Psoas muscle (tissue), 8 donors: ENCODE data around the gene CABLES1. TPM values are rescaled to one million over a fixed set of nuclear protein-coding genes. Genes with fewer than 3 reads are reported as not detected.

Experiments
- ATAC-seq, 4 donors: fragments of 200-7000 bp; cut with Tn5 transposase; one replicate each; pipeline ENCODE4 v1.9.1; 2020; ENCODE audit warnings: moderate library complexity in 3 of 4, mild to moderate bottlenecking in 2 of 4
- DNase-seq, 2 donors: peaks; one replicate each; pipeline ENCODE4 v3.0.0-alpha.2; 2020
- H3K27ac ChIP-seq: fragments of 200-600 bp; one replicate; pipeline ENCODE4 v1.8.0; 2022
- H3K27me3 ChIP-seq, 3 donors: fragments of 200-600 bp in 1 of 3; one replicate each; pipeline versions ENCODE4 v1.6.1 to v1.8.0; 2013 to 2022; ENCODE audit warnings: low read length in 2 of 3, mild to moderate bottlenecking in 2 of 3, moderate library complexity in 1 of 3; ENCODE audit not compliant: insufficient read depth in 3 of 3
- H3K36me3 ChIP-seq, 2 donors: fragments of 200-600 bp in 1 of 2; one replicate each; pipeline versions ENCODE4 v1.6.1 to v1.8.0; 2013 to 2022; ENCODE audit warnings: low read depth in 1 of 2, mild to moderate bottlenecking in 1 of 2, moderate library complexity in 1 of 2; ENCODE audit not compliant: insufficient read depth in 1 of 2
- H3K4me1 ChIP-seq: fragments of 200-600 bp; one replicate; pipeline ENCODE4 v1.8.0; 2022
- H3K4me3 ChIP-seq: fragments of 200-600 bp; one replicate; pipeline ENCODE4 v1.8.0; 2022; ENCODE audit warnings: mild to moderate bottlenecking
- H3K9me3 ChIP-seq: fragments of 200-600 bp; one replicate; pipeline ENCODE4 v1.8.0; 2022
- CTCF ChIP-seq: fragments of 200-600 bp; IDR thresholded peaks from one replicate; pipeline ENCODE4 v1.8.0; 2022; ENCODE audit warnings: antibody characterized with exemption
- WGBS, 3 donors: extraction: QIAGEN DNeasy Blood & Tissue Kit; methylation state at CpG; one replicate each; pipeline versions ENCODE4 v1.1.6 to v1.1.7; 2013; 5-methylcytosine and 5-hydroxymethylcytosine counted together
- intact Hi-C, 2 donors: fragments of 100-400 bp; cut with DNase I; formaldehyde crosslinking; loops; one replicate each; pipeline versions ENCODE4 v1.11.0 to v1.14.2; 2022
- polyA plus RNA-seq, 3 donors: library from polyadenylated mRNA; stranded (reverse); fragments of 200-250 nt; gene quantifications; one replicate each; pipeline ENCODE4 v1.2.3, GENCODE V29; 2013
- total RNA-seq, 4 donors: library from RNA; stranded (reverse); fragmentation: NEBNext Ultra II Directional in 2 of 4; extraction: Animal tissue kit (Norgen Biotek cat#: 25700) in 2 of 4; gene quantifications; one replicate each; pipeline versions ENCODE4 v1.2.1 to v1.2.4, GENCODE V29; 2021 to 2023
- donor health status: healthy with polysubstance abuse.
- donor health status: DM: no; HTN: no; CAD: no; lungs with moderate emphysema.
- donor health status: Bipolar disorder and iron deficiency.
- donor health status: healthy.
- donor health status: DM: yes; HTN: yes; CAD: no.
- donor health status: DM: no; HTN: no; CAD: no.
- donor health status: DM: no; HTN: no; CAD: no.
- donor health status: DM: yes; HTN: yes; CAD: no.

The CABLES1 gene
- total and polyA plus RNA-seq, 7 donors = 0.42 to 1.5 (median 0.98) TPM

DNA sequence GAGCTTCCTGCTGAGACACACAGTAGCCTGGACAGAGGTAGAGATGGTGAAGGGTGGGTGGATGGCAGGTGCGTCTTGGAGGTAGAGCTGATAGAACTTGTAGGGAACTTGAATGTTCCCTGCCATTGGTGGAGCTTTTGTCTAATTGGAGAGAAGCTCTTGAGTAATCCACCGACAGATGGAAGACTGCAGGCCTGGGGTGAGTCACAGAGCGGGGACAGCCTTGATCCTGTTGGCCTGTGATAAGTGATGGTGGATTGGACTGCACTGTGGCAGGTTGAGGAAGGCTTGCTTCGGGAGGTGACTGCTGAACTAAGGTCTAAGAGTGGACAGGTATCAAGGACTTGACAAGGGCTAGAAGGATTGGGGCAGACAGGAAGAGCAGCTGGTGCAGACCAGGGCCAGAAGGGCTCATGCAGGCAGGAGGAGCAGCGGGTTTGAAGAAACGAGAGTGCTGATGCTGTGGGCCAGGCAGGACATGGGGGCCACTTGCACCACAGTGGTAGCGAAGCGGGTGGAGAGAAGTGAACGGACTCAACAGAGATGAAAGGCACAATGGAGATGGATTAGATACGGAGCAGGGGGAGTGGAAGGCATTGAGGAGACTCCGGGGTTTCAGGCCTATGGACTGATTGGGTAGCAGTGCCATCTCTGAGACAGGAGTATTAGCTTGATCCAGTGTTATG lies 16.3 kb downstream of the CABLES1 start:
- 96 to 98% (median 97%) methylated on average over 11 of the region's 11 CpGs for WGBS, 3 donors
- Histone ChIP-seq H3K27ac (no peak overlapping the region), H3K27me3 (no peaks in the 10 kb centered on the region), H3K9me3 (no peaks in the 10 kb centered on the region), H3K36me3 (no peaks in the 10 kb centered on the region), H3K4me3 (no peak overlapping the region), H3K4me1 (no peaks in the 10 kb centered on the region)
- DNase-seq (no peak), ATAC-seq (no peak)
- intact Hi-C loops = no loop called here
- TF ChIP-seq CTCF = no peak

DNA sequence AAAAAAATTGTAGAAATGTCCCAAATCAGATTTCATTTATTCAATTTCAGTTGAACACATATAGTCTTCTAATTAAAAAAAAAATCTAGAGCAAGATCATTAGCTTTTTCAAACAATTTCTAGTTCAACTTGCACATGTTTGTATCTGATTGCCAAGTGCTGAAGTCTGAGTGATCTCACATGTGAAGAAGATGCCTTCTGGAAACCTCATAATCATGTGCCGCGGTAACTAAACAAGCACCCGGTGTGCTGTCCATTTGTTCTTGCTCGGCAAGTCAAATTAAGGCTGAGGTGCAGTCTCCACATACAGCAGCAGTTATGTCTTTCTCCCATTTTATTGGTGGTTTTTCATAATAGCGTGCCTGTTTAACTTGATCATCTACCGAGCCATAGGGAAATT lies 18.7 kb downstream of the CABLES1 start:
- no peaks in the 10 kb centered on the region for H3K4me1 ChIP-seq
- no peak for DNase-seq
- no peak for TF ChIP-seq CTCF
- no peak for ATAC-seq
- no peak overlapping the region for H3K27ac ChIP-seq
- no peaks in the 10 kb centered on the region for H3K27me3 ChIP-seq
- WGBS, 3 donors = 60 to 77% (median 60%) methylated on average over 6 of the region's 6 CpGs
- H3K9me3 ChIP-seq = no peaks in the 10 kb centered on the region
- no peak overlapping the region for H3K4me3 ChIP-seq
- intact Hi-C loops = no loop called here
- H3K36me3 ChIP-seq = no peaks in the 10 kb centered on the region

- Histone ChIP-seq H3K9me3 (no peaks in the 10 kb centered on the region), H3K36me3 (no peaks in the 10 kb centered on the region), H3K27me3 (no peaks in the 10 kb centered on the region), H3K4me3 (no peak overlapping the region), H3K4me1 (no peaks in the 10 kb centered on the region), H3K27ac (no peak overlapping the region)
- TF ChIP-seq CTCF = no peak
- intact Hi-C loops = no loop called here
- 82 to 87% (median 85%) methylated on average over 5 of the region's 5 CpGs for WGBS, 3 donors
- DNase-seq (no peak), ATAC-seq (no peak)
Observed at GRCh38 chr18:23154823-23155500, 19.7 kb downstream of the CABLES1 start.

DNA sequence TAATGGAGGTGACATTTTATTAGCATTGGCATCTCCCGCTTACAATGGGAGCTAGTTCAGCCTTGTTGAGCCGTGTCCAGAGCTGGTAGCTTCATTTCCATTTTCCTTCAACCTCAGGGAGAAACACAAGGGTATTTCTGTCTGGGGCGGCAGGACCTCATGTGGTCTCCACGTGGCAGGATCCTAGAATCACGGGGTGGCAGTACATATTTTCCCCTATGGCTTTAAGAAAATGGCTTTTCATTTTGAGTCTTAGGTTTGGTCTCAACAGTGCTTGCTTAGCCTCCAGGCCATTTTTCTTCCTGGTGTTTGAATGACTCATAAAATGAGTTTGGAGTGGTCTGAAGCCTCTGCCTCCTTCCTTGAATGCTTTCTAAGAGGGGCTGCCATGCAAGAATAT lies 20.3 kb downstream of the CABLES1 start:
- WGBS, 3 donors = 45 to 53% (median 52%) methylated on average over 5 of the region's 5 CpGs
- H3K36me3 ChIP-seq = no peaks in the 10 kb centered on the region
- H3K27ac ChIP-seq = no peak overlapping the region
- intact Hi-C loops = no loop called here
- no peak overlapping the region for H3K4me3 ChIP-seq
- ATAC-seq (no peak), DNase-seq (no peak)
- no peaks in the 10 kb centered on the region for H3K9me3 ChIP-seq
- TF ChIP-seq CTCF = no peak
- peaks cover 0 to 2% (median 0%) of the 10 kb centered on the region in 3 donors for H3K27me3 ChIP-seq
- no peaks in the 10 kb centered on the region for H3K4me1 ChIP-seq
